Stimulated activated naive CD8-positive, alpha-beta T cell treated with anti-CD3 and anti-CD28 coated beads, Interleukin-15, Interleukin-2, amounts not matched to agents 100 ng/mL and 50 ng/mL, for 24 hours (primary cell): ENCODE results near the gene COL21A1.

Experiments
- H3K27ac Mint-ChIP-seq: one replicate; pipeline ENCODE4 v1.8.0; 2021; ENCODE audit warnings: mild to moderate bottlenecking, mixed read lengths
- H3K27me3 Mint-ChIP-seq: one replicate; pipeline ENCODE4 v1.8.0; 2021; ENCODE audit warnings: mixed read lengths
- H3K36me3 Mint-ChIP-seq: one replicate; pipeline ENCODE4 v1.8.0; 2021; ENCODE audit warnings: low read depth, mixed read lengths
- H3K4me1 Mint-ChIP-seq: one replicate; pipeline ENCODE4 v1.8.0; 2021; ENCODE audit warnings: low read depth, mixed read lengths
- H3K4me3 Mint-ChIP-seq: one replicate; pipeline ENCODE4 v1.8.0; 2021; ENCODE audit warnings: mild to moderate bottlenecking, mixed read lengths
- H3K9me3 Mint-ChIP-seq: one replicate; pipeline ENCODE4 v1.8.0; 2021; ENCODE audit warnings: mixed read lengths

The COL21A1 gene

GRCh38 chr6:56079751-56080540 is 167.4 kb downstream of the COL21A1 start:
- H3K27me3 Mint-ChIP-seq = no peaks in the 10 kb centered on the region
- no peaks in the 10 kb centered on the region for H3K36me3 Mint-ChIP-seq
- no peak overlapping the region for H3K4me3 Mint-ChIP-seq
- H3K9me3 Mint-ChIP-seq = peaks cover 8% of the 10 kb centered on the region
- H3K27ac Mint-ChIP-seq = no peak overlapping the region
- no peaks in the 10 kb centered on the region for H3K4me1 Mint-ChIP-seq

GRCh38 chr6:56076033-56076432 is 171.3 kb downstream of the COL21A1 start:
- Mint-ChIP-seq H3K9me3 (peaks cover 8% of the 10 kb centered on the region), H3K4me1 (no peaks in the 10 kb centered on the region), H3K36me3 (no peaks in the 10 kb centered on the region), H3K27ac (no peak overlapping the region), H3K4me3 (no peak overlapping the region), H3K27me3 (no peaks in the 10 kb centered on the region)

- no peak overlapping the region for H3K4me3 Mint-ChIP-seq
- H3K27ac Mint-ChIP-seq = no peak overlapping the region
- H3K27me3 Mint-ChIP-seq = no peaks in the 10 kb centered on the region
- H3K4me1 Mint-ChIP-seq = no peaks in the 10 kb centered on the region
- peaks cover 8% of the 10 kb centered on the region for H3K9me3 Mint-ChIP-seq
- no peaks in the 10 kb centered on the region for H3K36me3 Mint-ChIP-seq
Measured at GRCh38 chr6:56073761-56074160, 173.6 kb downstream of the COL21A1 start.

GRCh38 chr6:56073315-56073714 is 174.1 kb downstream of the COL21A1 start:
- Mint-ChIP-seq H3K27ac (no peak overlapping the region), H3K27me3 (no peaks in the 10 kb centered on the region), H3K4me1 (no peaks in the 10 kb centered on the region), H3K4me3 (no peak overlapping the region), H3K9me3 (peaks cover 8% of the 10 kb centered on the region), H3K36me3 (no peaks in the 10 kb centered on the region)

- Mint-ChIP-seq H3K9me3 (peaks cover 8% of the 10 kb centered on the region), H3K27ac (no peak overlapping the region), H3K27me3 (no peaks in the 10 kb centered on the region), H3K36me3 (no peaks in the 10 kb centered on the region), H3K4me3 (no peak overlapping the region), H3K4me1 (no peaks in the 10 kb centered on the region)
Measured at GRCh38 chr6:56072856-56073255, 174.5 kb downstream of the COL21A1 start.

- H3K27me3 Mint-ChIP-seq = no peaks in the 10 kb centered on the region
- H3K36me3 Mint-ChIP-seq = no peaks in the 10 kb centered on the region
- no peak overlapping the region for H3K4me3 Mint-ChIP-seq
- H3K27ac Mint-ChIP-seq = no peak overlapping the region
- H3K4me1 Mint-ChIP-seq = no peaks in the 10 kb centered on the region
- no peaks in the 10 kb centered on the region for H3K9me3 Mint-ChIP-seq
Measured at GRCh38 chr6:56065408-56065807, 182.0 kb downstream of the COL21A1 start.

- Mint-ChIP-seq H3K4me3 (no peak overlapping the region), H3K27me3 (no peaks in the 10 kb centered on the region), H3K27ac (no peak overlapping the region), H3K9me3 (no peaks in the 10 kb centered on the region), H3K4me1 (no peaks in the 10 kb centered on the region), H3K36me3 (no peaks in the 10 kb centered on the region)
Measured at GRCh38 chr6:56062836-56063235, 184.5 kb downstream of the COL21A1 start.

- Mint-ChIP-seq H3K4me1 (no peaks in the 10 kb centered on the region), H3K36me3 (no peaks in the 10 kb centered on the region), H3K27me3 (no peaks in the 10 kb centered on the region), H3K9me3 (peaks cover 3% of the 10 kb centered on the region), H3K27ac (no peak overlapping the region), H3K4me3 (no peak overlapping the region)
Measured at GRCh38 chr6:56058636-56059035, 188.7 kb downstream of the COL21A1 start.

GRCh38 chr6:56055081-56055704 is 192.2 kb downstream of the COL21A1 start:
- no peaks in the 10 kb centered on the region for H3K27me3 Mint-ChIP-seq
- no peak overlapping the region for H3K4me3 Mint-ChIP-seq
- H3K27ac Mint-ChIP-seq = no peak overlapping the region
- no peaks in the 10 kb centered on the region for H3K4me1 Mint-ChIP-seq
- H3K9me3 Mint-ChIP-seq = peaks cover 10% of the 10 kb centered on the region
- no peaks in the 10 kb centered on the region for H3K36me3 Mint-ChIP-seq

GRCh38 chr6:56051202-56051598 is 196.2 kb downstream of the COL21A1 start:
- H3K36me3 Mint-ChIP-seq = no peaks in the 10 kb centered on the region
- H3K27ac Mint-ChIP-seq = no peak overlapping the region
- H3K4me3 Mint-ChIP-seq = no peak overlapping the region
- no peaks in the 10 kb centered on the region for H3K27me3 Mint-ChIP-seq
- no peaks in the 10 kb centered on the region for H3K4me1 Mint-ChIP-seq
- peaks cover 7% of the 10 kb centered on the region for H3K9me3 Mint-ChIP-seq

- Mint-ChIP-seq H3K4me3 (no peak overlapping the region), H3K4me1 (no peaks in the 10 kb centered on the region), H3K27me3 (no peaks in the 10 kb centered on the region), H3K27ac (no peak overlapping the region), H3K9me3 (peaks cover 7% of the 10 kb centered on the region), H3K36me3 (no peaks in the 10 kb centered on the region)
Measured at GRCh38 chr6:56050530-56051201, 196.7 kb downstream of the COL21A1 start.

GRCh38 chr6:56048601-56049000 is 198.8 kb downstream of the COL21A1 start:
- H3K4me1 Mint-ChIP-seq = no peaks in the 10 kb centered on the region
- no peak overlapping the region for H3K27ac Mint-ChIP-seq
- peaks cover 7% of the 10 kb centered on the region for H3K9me3 Mint-ChIP-seq
- no peak overlapping the region for H3K4me3 Mint-ChIP-seq
- no peaks in the 10 kb centered on the region for H3K36me3 Mint-ChIP-seq
- H3K27me3 Mint-ChIP-seq = no peaks in the 10 kb centered on the region

- Mint-ChIP-seq H3K4me3 (no peak overlapping the region), H3K9me3 (peaks cover 3% of the 10 kb centered on the region), H3K27ac (no peak overlapping the region)
Measured at GRCh38 chr6:56047931-56048540, 199.3 kb downstream of the COL21A1 start.

GRCh38 chr6:56046576-56046975 is 200.8 kb downstream of the COL21A1 start:
- Mint-ChIP-seq H3K36me3 (no peaks in the 10 kb centered on the region), H3K4me1 (no peaks in the 10 kb centered on the region), H3K4me3 (no peak overlapping the region), H3K27ac (no peak overlapping the region), H3K27me3 (no peaks in the 10 kb centered on the region), H3K9me3 (no peaks in the 10 kb centered on the region)

More at GRCh38 chr6:56047931-56048540, 199.3 kb downstream of the COL21A1 start:
- no peaks in the 10 kb centered on the region for H3K27me3 Mint-ChIP-seq
- no peaks in the 10 kb centered on the region for H3K36me3 Mint-ChIP-seq
- no peaks in the 10 kb centered on the region for H3K4me1 Mint-ChIP-seq

GRCh38 chr6:56043761-56044160 is 203.6 kb downstream of the COL21A1 start:
- H3K27me3 Mint-ChIP-seq = no peaks in the 10 kb centered on the region
- peaks cover 4% of the 10 kb centered on the region for H3K9me3 Mint-ChIP-seq
- no peaks in the 10 kb centered on the region for H3K4me1 Mint-ChIP-seq
- no peaks in the 10 kb centered on the region for H3K36me3 Mint-ChIP-seq
- H3K4me3 Mint-ChIP-seq = no peak overlapping the region
- no peak overlapping the region for H3K27ac Mint-ChIP-seq
